HG02970 (cell line): ENCODE results near the gene HS6ST3.
"Not testable (repeated sequence)": the region's sequence is repeated elsewhere in the genome, so short reads cannot be mapped to it uniquely, and the experiment has no call there.

Experiments used
- ATAC-seq: cut with Tn5 transposase; IDR thresholded peaks from one replicate; pipeline ENCODE4 v1.9.1; 2021; ENCODE audit warnings: mild to moderate bottlenecking, moderate library complexity, moderate number of reproducible peaks; ENCODE audit not compliant: unreplicated experiment, low FRiP score

The HS6ST3 gene

DNA sequence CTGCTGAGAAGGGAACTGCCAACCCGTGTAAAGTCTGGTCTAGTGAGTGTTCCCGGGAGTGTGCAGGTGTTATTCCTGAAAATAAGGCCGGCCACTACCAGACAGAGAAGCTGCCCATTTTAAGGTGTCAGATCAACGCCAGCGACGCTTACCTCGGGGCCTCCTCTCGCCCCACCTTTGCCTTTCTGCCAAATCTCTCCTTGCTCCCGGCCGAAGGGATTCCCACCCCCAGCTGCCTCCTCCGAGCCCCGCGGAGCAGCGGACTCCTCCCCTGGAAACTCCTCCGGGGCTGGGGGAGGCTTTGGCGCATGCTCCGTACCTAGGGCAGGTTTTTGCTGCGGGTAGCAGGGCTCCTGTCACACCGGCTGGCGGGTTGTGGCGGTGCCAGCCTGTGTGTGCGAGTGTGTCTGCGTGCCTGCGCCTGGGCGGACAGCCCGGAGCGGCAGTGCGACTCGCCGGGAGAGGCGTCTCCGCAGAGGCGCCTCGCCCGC lies at the start of gene HS6ST3:
Gene HS6ST3, plus strand, starts transcription at position 359 of the 491 bp plus-strand sequence.
- ATAC-seq: no peak

DNA sequence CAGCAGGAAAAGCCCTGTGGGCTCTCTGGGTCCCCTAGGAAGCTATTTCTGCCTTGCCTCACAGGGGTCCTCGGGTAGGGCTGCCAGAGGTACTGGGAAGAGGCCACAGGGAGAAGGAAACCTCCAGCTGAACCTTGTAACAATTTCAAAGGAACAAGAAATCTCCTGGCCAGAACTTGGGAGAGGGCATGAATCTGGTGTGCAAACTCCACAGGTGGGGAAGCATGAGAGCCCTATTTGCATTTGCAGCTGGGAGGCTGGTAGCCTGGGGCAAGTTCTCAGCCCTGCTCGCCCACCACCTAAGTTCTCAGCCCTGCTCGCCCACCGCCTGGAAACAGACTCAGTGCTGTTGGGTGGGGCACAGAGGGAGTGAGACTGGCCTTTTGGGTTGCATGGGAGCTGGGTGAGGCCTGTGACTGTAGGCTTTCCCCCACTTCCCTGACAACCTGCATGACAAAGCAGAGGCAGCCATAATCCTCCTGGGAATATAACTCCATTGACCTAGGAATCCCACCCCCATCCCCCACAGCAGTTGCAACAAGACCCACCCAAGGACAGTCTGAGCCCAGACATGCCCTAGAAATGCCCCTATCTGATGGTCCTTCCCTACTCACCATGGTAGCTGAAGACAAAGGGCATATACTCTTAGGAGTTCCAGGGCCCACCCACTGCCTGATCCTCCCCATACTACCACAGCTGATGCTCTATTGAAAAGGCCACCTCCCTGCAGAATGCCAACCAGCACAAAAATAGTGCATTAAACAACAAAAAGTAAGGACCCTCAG lies 48.4 kb upstream of the HS6ST3 start:
- ATAC-seq: no peak

DNA sequence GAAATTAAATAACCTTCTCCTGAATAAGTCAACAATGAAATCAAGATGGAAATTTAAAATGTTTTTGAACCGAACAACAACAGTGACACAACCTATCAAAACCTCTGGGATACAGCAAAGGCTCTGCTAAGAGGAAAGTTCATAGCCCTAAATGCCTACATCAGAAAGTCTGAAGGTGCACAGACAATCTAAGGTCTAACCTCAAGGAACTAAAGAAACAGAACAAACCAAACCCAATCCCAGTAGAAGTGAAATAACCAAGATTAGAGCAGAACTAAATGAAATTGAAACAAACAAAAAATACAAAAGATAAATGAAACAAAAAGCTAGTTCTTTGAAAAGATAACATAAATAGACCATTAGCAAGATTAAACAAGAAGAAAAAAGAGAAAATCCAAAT lies 45.7 kb upstream of the HS6ST3 start:
- ATAC-seq: no peak

DNA sequence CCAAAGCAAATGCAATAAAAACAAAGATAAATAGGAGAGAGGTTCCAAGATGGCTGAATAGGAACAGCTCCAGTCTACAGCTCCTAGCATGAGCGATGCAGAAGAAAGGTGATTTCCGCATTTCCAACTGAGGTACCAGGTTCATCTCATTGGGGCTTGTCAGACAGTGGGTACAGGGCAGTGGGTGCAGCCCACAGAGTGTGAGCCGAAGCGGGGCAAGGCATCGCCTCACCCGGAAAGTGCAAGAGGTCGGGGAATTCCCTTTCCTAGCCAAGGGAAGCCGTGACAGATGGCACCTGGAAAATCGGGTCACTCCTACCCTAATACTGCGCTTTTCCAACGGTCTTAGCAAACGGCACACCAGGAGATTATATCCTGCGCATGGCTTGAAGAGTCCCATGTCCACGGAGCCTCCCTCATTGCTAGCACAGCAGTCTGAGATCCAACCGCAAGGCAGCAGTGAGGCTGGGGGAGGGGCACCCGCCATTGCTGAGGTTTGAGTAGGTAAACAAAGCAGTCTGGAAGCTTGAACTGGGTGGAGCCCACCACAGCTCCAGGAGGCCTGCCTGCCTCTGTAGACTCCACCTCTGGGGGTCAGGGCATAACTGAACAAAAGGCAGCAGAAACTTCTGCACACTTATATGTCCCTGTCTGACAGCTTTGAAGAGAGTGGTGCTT lies 43.3 kb upstream of the HS6ST3 start:
- ATAC-seq: not testable (repeated sequence)

DNA sequence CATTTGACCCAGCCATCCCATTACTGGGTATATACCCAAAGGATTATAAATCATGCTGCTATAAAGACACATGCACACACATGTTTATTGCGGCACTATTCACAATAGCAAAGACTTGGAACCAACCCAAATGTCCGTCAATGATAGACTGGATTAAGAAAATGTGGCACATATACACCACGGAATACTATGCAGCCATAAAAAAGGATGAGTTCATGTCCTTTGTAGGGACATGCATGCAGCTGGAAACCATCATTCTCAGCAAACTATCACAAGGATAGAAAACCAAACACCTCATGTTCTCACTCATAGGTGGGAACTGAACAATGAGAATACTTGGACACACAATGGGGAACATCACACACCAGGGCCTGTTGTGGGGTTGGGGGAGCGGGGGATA lies 39.0 kb upstream of the HS6ST3 start:
- ATAC-seq: not testable (repeated sequence)

DNA sequence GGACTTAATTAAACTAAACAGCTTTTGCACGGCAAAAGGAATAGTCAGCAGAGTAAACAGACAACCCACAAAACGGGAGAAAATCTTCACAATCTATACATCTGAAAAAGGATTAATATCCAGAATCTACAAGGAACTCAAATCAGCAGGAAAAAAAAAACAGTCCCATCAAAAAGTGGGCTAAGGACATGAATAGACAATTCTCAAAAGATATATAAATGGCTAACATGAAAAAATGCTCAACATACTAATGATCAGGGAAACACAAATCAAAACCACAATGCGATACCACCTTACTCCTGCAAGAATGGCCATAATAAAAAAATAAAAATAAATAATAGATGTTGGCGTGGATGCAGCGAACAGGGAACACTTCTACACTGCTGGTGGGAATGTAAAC lies 38.4 kb upstream of the HS6ST3 start:
- not testable (repeated sequence) for ATAC-seq

DNA sequence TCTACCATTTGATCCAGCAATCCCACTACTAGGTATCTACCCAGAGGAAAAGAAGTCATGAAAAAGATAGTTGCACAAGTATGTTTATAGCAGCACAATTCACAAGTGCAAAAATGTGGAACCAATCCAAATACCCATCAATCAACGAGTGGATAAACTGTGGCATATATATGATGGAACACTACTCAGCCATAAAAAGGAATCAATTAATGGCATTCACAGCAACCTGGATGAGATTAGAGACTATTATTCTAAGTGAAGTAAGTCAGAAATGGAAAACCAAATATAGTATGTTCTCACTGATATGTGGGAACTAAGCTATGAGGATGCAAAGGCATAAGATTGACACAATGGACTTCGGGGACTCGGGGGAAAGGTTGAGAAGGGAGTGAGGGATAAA lies 38.0 kb upstream of the HS6ST3 start:
- not testable (repeated sequence) for ATAC-seq

DNA sequence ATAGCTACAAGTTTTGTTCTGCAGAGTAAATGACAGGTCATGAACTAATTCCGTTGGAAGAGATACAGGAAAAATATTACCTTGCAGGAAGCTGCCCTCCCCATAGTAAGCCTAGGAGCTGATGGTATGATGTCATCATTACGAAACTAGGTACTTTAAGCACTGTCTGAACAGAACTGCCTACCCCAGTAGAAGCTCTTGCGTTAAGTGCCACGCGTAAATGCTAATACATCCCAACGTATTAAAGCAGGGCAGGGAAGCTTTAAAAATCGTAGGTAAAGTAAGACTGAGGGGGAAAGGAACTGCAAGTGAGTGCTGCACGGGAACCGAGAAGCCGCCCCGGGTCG lies 37.3 kb upstream of the HS6ST3 start:
- peak; percentile 44 for ATAC-seq

DNA sequence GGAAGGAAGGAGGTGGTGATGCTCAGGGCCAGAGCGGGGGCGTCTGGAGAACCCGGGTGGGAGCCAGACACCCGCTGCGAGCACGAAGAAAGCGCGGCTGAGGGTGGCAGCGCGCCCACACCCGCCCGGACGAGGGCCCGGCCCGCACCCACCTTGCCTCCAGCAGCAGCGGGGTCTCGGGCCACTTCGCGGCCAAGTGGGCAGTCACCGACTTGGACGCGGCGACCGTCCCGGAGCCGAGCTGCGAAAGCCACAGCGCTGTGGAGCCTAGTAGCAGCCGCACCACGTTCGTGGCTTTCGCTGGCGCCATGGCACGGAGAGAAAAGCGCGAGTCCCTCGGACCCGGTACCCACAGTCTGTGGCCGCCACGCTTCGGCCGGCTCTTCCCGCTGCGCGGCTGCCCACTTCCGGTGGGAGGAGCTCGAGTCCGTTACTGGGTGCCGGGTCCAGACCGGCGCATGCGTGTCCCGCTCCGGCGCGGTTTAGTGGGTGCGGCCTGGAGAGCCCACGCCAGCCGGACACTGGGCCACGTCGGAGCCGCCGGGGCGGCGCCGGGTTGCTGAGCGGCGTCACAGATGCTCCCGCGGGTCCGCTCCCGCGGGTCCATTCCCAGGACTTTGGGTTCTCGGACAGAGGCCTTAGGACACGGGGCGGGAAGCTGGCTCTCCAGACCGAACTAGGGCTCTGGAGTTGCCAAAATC lies 36.8 kb upstream of the HS6ST3 start, which contains the start of gene UGGT2:
Gene UGGT2, minus strand, starts transcription at position 399 of the 701 bp plus-strand sequence. Its CDS starts 89 bp downstream, at position 310.
- ATAC-seq: peak; percentile 98

DNA sequence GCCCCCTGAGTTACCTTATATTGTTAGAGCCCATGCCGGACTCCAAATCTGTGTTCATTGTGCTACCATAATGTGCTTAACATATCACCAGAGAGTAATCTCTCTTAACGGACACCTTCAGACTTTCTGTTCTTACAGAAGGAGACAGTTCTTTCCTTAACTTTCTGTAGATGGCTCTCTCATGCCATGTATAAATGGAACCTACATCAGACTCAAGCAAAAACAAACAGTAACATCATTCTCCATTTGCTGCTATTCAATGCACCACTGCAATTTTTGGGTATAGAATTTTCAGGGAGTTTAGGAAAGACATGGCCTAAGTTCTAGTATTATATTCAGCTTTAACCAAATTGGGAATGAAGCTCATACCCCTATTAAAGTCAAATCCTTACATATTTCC lies 24.1 kb upstream of the HS6ST3 start:
- ATAC-seq: no peak

DNA sequence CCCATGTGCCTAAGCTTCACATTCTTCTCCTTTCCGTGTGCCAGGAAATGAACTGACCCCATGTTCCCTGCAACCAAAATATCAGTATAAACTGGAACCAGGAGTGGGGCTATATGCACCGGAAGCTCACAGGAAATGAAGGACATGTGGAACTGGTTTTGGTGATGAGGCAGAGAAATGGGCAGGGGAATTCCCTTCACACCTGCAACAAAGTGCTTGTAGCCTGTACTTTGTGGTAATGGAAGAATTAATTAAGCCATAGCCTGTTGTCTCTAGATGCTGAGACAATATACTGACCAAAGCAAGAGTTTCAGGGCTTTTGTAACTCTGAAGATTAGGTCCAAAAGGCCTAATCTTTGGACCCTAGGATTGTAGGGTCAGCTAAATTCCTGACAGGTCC lies 21.2 kb upstream of the HS6ST3 start:
- ATAC-seq: no peak

DNA sequence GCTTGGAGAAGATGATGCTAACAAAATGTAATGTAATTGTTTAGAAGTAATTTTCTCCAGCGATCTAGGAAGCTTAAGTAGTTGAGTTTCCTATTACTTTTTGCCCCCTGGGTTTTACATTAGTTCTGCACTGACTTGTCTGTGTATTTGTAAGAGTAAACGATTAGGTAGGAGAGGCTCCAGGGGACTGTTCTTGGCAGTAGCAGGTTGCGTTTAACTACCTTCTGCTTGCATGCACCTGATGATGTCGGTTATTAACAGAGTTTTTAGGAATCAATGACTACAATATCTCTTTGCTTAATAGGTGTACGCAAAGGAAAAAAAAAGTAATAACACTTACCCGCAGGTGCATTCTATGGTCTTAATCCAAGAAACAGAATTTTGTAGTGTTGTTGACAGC lies 18.4 kb upstream of the HS6ST3 start:
- ATAC-seq: no peak

DNA sequence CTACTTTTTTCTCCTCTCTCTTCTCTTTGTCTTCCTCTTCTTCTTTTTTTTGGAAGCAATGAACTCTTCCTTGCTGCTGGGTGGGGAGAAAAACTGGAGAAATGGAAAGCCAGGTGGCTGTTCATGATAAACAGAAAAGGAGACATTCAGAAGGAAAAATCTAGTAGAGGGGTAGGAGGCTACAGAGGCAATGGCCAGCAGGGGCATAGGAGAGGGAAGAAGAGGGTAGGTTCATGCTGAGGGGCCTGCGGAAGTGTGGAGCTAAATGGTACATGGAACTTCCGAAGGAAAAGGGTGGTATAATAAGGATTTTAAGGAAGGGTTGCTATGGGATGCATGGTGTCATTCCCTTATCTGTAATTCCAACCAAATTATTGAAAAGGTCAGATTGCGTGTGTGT lies 17.5 kb upstream of the HS6ST3 start:
- no peak for ATAC-seq

DNA sequence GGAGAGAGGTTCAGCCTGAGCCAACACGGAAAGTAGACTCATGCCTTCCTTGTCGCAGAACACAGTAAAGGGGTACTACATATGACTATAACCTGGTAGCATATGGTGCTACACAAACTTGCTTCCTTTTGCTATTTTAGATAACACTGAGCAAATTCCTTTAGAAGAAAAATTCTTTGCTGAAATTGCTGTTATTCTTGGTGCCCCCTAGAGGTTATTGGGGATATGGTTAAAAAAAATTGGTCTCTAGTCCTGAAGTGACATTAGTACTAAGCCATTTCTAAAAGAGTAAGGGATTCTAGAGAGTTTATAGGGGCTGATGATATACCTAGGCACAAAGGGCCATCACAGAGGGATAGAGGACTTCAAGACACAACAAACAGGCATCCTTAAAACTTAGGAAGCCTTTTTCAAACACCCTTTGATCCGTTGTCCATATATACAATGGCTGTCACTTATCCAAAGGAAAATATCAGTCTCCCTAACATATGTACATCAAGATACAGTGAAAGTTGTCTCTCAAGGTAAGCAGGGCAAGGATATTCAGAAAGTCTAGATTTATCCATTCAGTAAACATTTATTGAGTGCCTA lies 13.9 kb upstream of the HS6ST3 start:
- no peak for ATAC-seq

DNA sequence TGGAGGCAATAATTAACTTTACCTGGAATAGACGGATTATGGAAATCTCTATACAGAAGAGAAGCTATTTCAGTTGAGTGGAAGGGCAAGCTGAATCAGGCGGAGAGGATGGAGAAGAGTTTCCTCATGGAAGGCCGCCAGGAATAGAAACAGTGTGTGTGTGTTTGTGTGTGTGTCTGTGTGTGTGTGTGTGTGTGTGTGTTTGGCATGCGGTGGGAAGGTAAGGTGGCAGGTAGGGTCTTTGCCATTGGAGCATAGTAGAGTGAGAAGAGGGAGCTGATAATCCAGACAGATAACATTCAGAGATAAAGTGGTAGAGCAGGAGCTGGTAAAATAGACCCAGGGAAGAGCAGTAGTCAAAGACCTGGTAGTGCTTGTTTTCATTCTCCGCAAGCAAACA lies 9.2 kb upstream of the HS6ST3 start:
- no peak for ATAC-seq

DNA sequence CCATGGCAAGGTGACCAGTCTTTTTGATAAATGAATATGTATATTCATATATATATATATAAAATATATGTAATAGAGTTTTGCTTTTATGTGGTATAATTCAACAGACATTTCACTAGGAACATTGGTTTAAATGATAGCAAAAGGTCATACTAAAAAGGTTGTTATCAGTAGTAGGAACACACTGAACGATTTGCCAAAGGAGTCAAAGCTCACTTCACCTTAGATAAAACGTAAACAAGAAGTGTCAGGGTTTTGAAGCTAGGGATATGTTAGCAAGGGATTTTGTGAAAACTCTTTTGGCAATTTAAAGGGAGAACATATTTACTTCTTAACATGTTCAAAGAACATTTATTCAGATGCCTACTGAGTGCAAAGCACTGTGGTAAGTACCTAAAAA lies 8.0 kb upstream of the HS6ST3 start:
- ATAC-seq: no peak

DNA sequence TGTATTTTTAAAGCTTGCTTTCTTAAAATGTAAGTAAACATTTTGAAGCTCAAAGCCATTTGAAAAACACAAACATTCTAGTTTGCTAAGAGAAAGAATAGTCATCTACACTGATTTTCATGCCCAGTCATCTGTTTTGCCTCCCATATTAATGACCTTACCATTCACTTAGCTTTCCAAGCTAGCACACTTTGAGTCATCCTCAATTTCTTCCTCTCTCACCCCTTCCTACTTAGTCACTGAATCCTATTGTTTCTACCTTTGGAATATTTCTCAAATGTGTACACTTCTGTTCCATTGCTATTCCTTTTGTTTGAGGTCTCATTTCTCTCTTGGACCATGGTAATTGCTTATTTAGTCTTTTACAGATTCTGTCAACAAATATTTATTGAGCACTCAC lies 7.3 kb upstream of the HS6ST3 start:
- no peak for ATAC-seq

DNA sequence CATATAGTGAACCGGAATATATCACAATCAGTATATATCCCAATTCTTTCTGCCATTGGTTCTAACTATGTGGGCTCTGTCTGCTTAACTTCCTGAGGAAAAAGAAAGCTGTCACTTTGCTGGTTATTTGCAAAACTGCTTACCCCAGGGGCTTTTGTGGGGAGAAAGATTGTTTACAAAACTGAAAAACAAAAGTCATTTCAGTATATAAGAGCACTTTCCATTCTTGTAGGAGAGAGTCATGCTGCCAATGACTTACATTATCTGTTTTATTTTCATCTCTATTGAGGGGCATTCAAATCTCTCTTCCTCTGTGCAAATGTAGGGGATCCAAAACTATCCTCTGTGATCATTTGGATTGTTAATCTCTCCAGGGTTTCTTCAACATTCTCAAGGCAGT lies 3.2 kb upstream of the HS6ST3 start:
- no peak for ATAC-seq

DNA sequence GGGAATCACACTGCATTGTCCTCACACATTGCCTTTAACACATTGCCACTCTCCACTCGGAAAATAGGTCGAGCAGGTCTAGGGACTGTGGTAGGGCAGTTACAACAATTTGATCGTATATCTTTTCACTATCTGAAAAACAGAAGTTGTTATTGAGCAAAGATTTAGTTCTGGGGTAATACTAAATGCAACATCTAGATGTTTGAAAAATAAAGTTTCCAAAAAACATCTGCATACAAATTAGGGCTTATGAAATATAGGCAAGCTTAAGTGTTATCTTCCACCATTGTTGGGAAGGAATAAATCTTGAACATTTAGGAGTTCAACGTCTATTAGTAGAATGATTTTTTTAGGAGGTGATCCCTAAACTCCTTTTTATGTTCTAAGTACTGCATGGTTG lies 768 bp upstream of the HS6ST3 start:
- ATAC-seq: no peak

DNA sequence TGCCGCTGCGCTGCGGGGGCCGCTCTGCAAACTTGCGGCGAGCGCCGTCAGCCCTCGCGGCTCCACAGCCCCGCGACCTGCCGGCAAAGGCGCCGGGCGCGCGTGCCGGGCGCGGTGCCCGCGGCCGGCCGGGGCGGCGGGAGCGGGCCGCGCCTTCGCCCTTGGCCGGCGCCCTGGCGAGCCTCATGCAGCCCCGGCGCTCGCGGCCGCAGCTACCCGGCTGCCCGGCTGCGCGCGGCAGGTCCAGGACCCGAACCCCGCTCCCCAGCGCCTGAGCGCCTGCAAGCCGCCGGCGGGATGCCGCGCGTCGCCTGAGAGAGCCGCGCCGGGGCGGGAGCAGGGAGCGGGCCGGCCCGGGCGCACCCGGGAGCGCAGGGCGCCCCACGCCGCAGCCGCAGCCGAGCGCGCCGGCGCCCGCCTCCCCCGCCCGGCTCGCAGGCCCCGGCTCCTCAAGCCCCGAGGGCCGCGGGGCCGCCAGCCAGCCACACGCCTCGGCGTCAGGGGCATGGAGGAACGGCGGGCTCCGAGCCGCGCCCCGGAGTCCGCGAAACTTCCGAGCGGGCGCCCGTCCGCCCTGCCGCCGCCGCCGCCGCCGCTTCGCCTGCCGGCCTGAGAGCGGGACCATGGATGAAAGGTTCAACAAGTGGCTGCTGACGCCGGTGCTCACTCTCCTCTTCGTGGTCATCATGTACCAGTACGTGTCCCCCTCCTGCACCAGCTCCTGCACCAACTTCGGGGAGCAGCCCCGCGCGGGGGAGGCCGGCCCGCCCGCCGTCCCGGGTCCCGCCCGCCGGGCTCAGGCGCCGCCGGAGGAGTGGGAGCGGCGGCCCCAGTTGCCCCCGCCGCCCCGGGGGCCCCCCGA lies 564 bp downstream of the HS6ST3 start:
- no peak for ATAC-seq
